Activated CD4-positive, alpha-beta T cell treated with anti-CD3 and anti-CD28 coated beads, Interleukin-2, amount 10 ng/mL, durations not matched to agents 7 days and 5 days (primary cell): ENCODE results near the gene RAB2B. TPM values are rescaled to one million over a fixed set of nuclear protein-coding genes. Genes with fewer than 3 reads are reported as not detected.
"Not testable (repeated sequence)": the region's sequence is repeated elsewhere in the genome, so short reads cannot be mapped to it uniquely, and the experiment has no call there.

Experiments
- CTCF ChIA-PET: fragments of 350-600 bp; sonication (Branson Sonifier 250); formaldehyde crosslinking; loops from one replicate; lab custom pipeline; 2021; ENCODE audit warnings: antibody characterized with exemption; lab: Charles Lee
- POLR2A ChIA-PET: fragments of 350-600 bp; sonication (Branson Sonifier 250); formaldehyde crosslinking; loops from one replicate; lab custom pipeline; 2021; ENCODE audit warnings: antibody characterized with exemption; lab: Charles Lee
- DNase-seq: peaks from one replicate; pipeline ENCODE4 v3.0.0-alpha.2; 2020
- H3K27ac Mint-ChIP-seq: one replicate; pipeline ENCODE4 v1.8.0; 2021; ENCODE audit warnings: mild to moderate bottlenecking, moderate library complexity, mixed read lengths
- H3K27me3 Mint-ChIP-seq: one replicate; pipeline ENCODE4 v1.8.0; 2021; ENCODE audit warnings: mixed read lengths
- H3K36me3 Mint-ChIP-seq: one replicate; pipeline ENCODE4 v1.8.0; 2021; ENCODE audit warnings: low read depth, mixed read lengths
- H3K4me1 Mint-ChIP-seq: one replicate; pipeline ENCODE4 v1.8.0; 2021; ENCODE audit warnings: mixed read lengths
- H3K4me3 Mint-ChIP-seq: one replicate; pipeline ENCODE4 v1.8.0; 2021; ENCODE audit warnings: mild to moderate bottlenecking, moderate library complexity, mixed read lengths
- H3K9me3 Mint-ChIP-seq: one replicate; pipeline ENCODE4 v1.8.0; 2021; ENCODE audit warnings: mixed read lengths
- total RNA-seq, 2 experiments: library from RNA; stranded (reverse); gene quantifications; one replicate each; pipeline ENCODE4 v1.2.3, GENCODE V29; 2021

RAB2B gene
- total RNA-seq, 2 experiments from 2014 or later: 23.3 to 23.8 TPM

GRCh38 chr14:21475767-21476522 is 814 bp downstream of the RAB2B start:
- Mint-ChIP-seq H3K27me3 (no peaks in the 10 kb centered on the region), H3K4me1 (peaks cover 39% of the 10 kb centered on the region), H3K9me3 (no peaks in the 10 kb centered on the region), H3K4me3 (peak overlapping the region; percentile 99), H3K36me3 (peaks cover 25% of the 10 kb centered on the region), H3K27ac (peak overlapping the region; percentile 99)
- DNase-seq: no peak
- CTCF ChIA-PET: interaction anchor here (0.6 to 4.0 kb wide), 11 partner anchors 12 to 50 kb away, joined by 3 to 36 read pairs (median 6); partner anchors contain the start of genes CHD8, METTL3 and SALL2
- POLR2A ChIA-PET: interaction anchor here (0.6 kb wide), 2 partner anchors 17 to 216 kb away, joined by 3 read pairs; no protein-coding TSS in a partner anchor

GRCh38 chr14:21467616-21468015 is 9.1 kb downstream of the RAB2B start:
- Mint-ChIP-seq H3K4me1 (peaks cover 2% of the 10 kb centered on the region), H3K27me3 (no peaks in the 10 kb centered on the region), H3K27ac (no peak overlapping the region), H3K4me3 (no peak overlapping the region), H3K9me3 (no peaks in the 10 kb centered on the region), H3K36me3 (peaks cover 38% of the 10 kb centered on the region)
- DNase-seq: no peak
- ChIA-PET POLR2A (no interaction called here), CTCF (interaction anchor here (1.5 to 5.0 kb wide), 2 partner anchors 11 to 43 kb away, joined by 3 to 19 read pairs; partner anchors contain the start of genes CHD8 and METTL3)

- peak within 1 kb of the TSS; percentile 92 for H3K4me3 Mint-ChIP-seq
- CTCF ChIA-PET: interaction anchor here (0.6 to 5.0 kb wide), 18 partner anchors 9 to 331 kb away, joined by 3 to 36 read pairs (median 4); partner anchors contain the start of genes RAB2B, SUPT16H and TOX4
- peak within 1 kb of the TSS; percentile 99 for H3K27ac Mint-ChIP-seq
- DNase-seq: peak; percentile 100
- POLR2A ChIA-PET: interaction anchor here (0.6 to 1.8 kb wide), 2 partner anchors 19 to 42 kb away, joined by 5 to 20 read pairs; no protein-coding TSS in a partner anchor
- no peaks in the 10 kb centered on the region for H3K9me3 Mint-ChIP-seq
- H3K36me3 Mint-ChIP-seq: peaks cover 27% of the 10 kb centered on the region
- H3K4me1 Mint-ChIP-seq: peaks cover 36% of the 10 kb centered on the region
- H3K27me3 Mint-ChIP-seq: no peaks in the 10 kb centered on the region
These were observed 20.7 kb downstream of the RAB2B start, which contains the start of gene CHD8 for GRCh38 chr14:21455912-21456667. Gene CHD8 (minus strand): TSS chr14:21456123. CDS start chr14:21431643, 24,480 bp downstream.

GRCh38 chr14:21455592-21455911 is 21.2 kb downstream of the RAB2B start:
- Mint-ChIP-seq H3K36me3 (peaks cover 24% of the 10 kb centered on the region), H3K27me3 (no peaks in the 10 kb centered on the region), H3K4me3 (peak overlapping the region; percentile 92), H3K9me3 (no peaks in the 10 kb centered on the region), H3K27ac (peak overlapping the region; percentile 99), H3K4me1 (peaks cover 40% of the 10 kb centered on the region)
- DNase-seq: no peak
- POLR2A ChIA-PET: interaction anchor here (1.8 kb wide), 1 partner anchor 18 kb away, joined by 20 read pairs; no protein-coding TSS in a partner anchor
- CTCF ChIA-PET: interaction anchor here (0.6 to 5.0 kb wide), 19 partner anchors 9 to 1044 kb away, joined by 3 to 36 read pairs (median 4); partner anchors contain the start of genes RAB2B, SUPT16H and TOX4

- peaks cover 45% of the 10 kb centered on the region for H3K4me1 Mint-ChIP-seq
- H3K27me3 Mint-ChIP-seq: no peaks in the 10 kb centered on the region
- peak overlapping the region; percentile 92 for H3K4me3 Mint-ChIP-seq
- ChIA-PET POLR2A (interaction anchor here (0.6 to 1.8 kb wide), 2 partner anchors 18 to 21 kb away, joined by 4 to 20 read pairs; no protein-coding TSS in a partner anchor), CTCF (interaction anchor here (0.6 to 5.0 kb wide), 8 partner anchors 8 to 1044 kb away, joined by 4 to 36 read pairs (median 14); partner anchors contain the start of genes RAB2B and TOX4)
- H3K36me3 Mint-ChIP-seq: peaks cover 24% of the 10 kb centered on the region
- no peak for DNase-seq
- H3K27ac Mint-ChIP-seq: peak overlapping the region; percentile 99
- no peaks in the 10 kb centered on the region for H3K9me3 Mint-ChIP-seq
These were observed 21.8 kb downstream of the RAB2B start for GRCh38 chr14:21454843-21455544.

GRCh38 chr14:21449899-21450216 is 26.9 kb downstream of the RAB2B start:
- DNase-seq: no peak
- ChIA-PET POLR2A (no interaction called here), CTCF (interaction anchor here (1.0 to 1.1 kb wide), 2 partner anchors 12 to 42 kb away, joined by 3 to 4 read pairs; no protein-coding TSS in a partner anchor)
- Mint-ChIP-seq H3K36me3 (peaks cover 17% of the 10 kb centered on the region), H3K4me1 (peaks cover 54% of the 10 kb centered on the region), H3K27ac (peak overlapping the region; percentile 83), H3K9me3 (no peaks in the 10 kb centered on the region), H3K4me3 (no peak overlapping the region), H3K27me3 (no peaks in the 10 kb centered on the region)

- DNase-seq, H3K27ac Mint-ChIP-seq, POLR2A ChIA-PET, H3K4me3 Mint-ChIP-seq, H3K27me3 Mint-ChIP-seq, H3K9me3 Mint-ChIP-seq, H3K36me3 Mint-ChIP-seq: not testable (repeated sequence)
- CTCF ChIA-PET: interaction anchor here (2.9 to 4.6 kb wide), 2 partner anchors 12 to 13 kb away, joined by 8 to 22 read pairs; partner anchors contain the start of gene CHD8
- peaks cover 34% of the 10 kb centered on the region for H3K4me1 Mint-ChIP-seq
These were observed 34.1 kb downstream of the RAB2B start for GRCh38 chr14:21442657-21443056.

- CTCF ChIA-PET: interaction anchor here (1.1 to 4.6 kb wide), 2 partner anchors 15 to 50 kb away, joined by 3 to 22 read pairs; partner anchors contain the start of gene CHD8
- Mint-ChIP-seq H3K27ac (no peak overlapping the region), H3K4me1 (peaks cover 38% of the 10 kb centered on the region), H3K4me3 (no peak overlapping the region), H3K36me3 (peaks cover 4% of the 10 kb centered on the region), H3K9me3 (no peaks in the 10 kb centered on the region), H3K27me3 (no peaks in the 10 kb centered on the region)
- POLR2A ChIA-PET: no interaction called here
- DNase-seq: no peak
These were observed 35.9 kb downstream of the RAB2B start for GRCh38 chr14:21440859-21441258.

- peak overlapping the region; percentile 88 for H3K4me3 Mint-ChIP-seq
These were observed 39.5 kb downstream of the RAB2B start for GRCh38 chr14:21437063-21437901.

GRCh38 chr14:21436567-21437062 is 40.1 kb downstream of the RAB2B start:
- no peak for DNase-seq
- peak overlapping the region; percentile 88 for H3K4me3 Mint-ChIP-seq
- H3K27me3 Mint-ChIP-seq: no peaks in the 10 kb centered on the region
- H3K4me1 Mint-ChIP-seq: peaks cover 59% of the 10 kb centered on the region
- peak overlapping the region; percentile 90 for H3K27ac Mint-ChIP-seq
- ChIA-PET POLR2A (interaction anchor here (0.6 to 1.5 kb wide), 3 partner anchors 13 to 1098 kb away, joined by 5 to 20 read pairs (median 8); partner anchors contain the start of gene CHD8), CTCF (interaction anchor here (0.7 to 2.9 kb wide), 10 partner anchors 10 to 56 kb away, joined by 3 to 25 read pairs (median 4); partner anchors contain the start of genes CHD8, RAB2B and TOX4)
- no peaks in the 10 kb centered on the region for H3K9me3 Mint-ChIP-seq
- H3K36me3 Mint-ChIP-seq: peaks cover 23% of the 10 kb centered on the region

More at GRCh38 chr14:21437063-21437901, 39.5 kb downstream of the RAB2B start:
- ChIA-PET CTCF (interaction anchor here (0.7 to 2.9 kb wide), 11 partner anchors 9 to 122 kb away, joined by 3 to 25 read pairs (median 4); partner anchors contain the start of genes CHD8, RAB2B and TOX4), POLR2A (interaction anchor here (0.6 to 1.5 kb wide), 4 partner anchors 12 to 1097 kb away, joined by 3 to 20 read pairs (median 6); partner anchors contain the start of genes CHD8 and SUPT16H)
- Mint-ChIP-seq H3K9me3 (no peaks in the 10 kb centered on the region), H3K36me3 (peaks cover 20% of the 10 kb centered on the region), H3K27ac (peak overlapping the region; percentile 90), H3K27me3 (no peaks in the 10 kb centered on the region), H3K4me1 (peaks cover 60% of the 10 kb centered on the region)
- peak; percentile 99 for DNase-seq
